Body of pancreas (tissue), 4 donors: Measurements from ENCODE around the gene ZNF239. TPM values are rescaled to one million over a fixed set of nuclear protein-coding genes. Genes with fewer than 3 reads are reported as not detected.
A peak's percentile ranks its signal among the peaks of the same experiment; 100 is the strongest.
"Not testable (repeated sequence)": the region's sequence is repeated elsewhere in the genome, so short reads cannot be mapped to it uniquely, and the experiment has no call there.

Experiments used
- ATAC-seq: fragments of 150-250 bp; one replicate; pipeline ENCODE4 v1.9.1; 2016
- DNase-seq, 4 donors: peaks; one replicate each; pipeline ENCODE4 v3.0.0-alpha.2; 2019
- H3K27ac ChIP-seq, 4 donors: fragments of 200-600 bp; sonication (generic); 1 replicate in 3 of 4; 2 replicates in 1 of 4; pipeline versions ENCODE4 v1.5.1 to v1.6.1; 2016 to 2019; ENCODE audit warnings: mild to moderate bottlenecking in 1 of 4, mixed read lengths in 1 of 4, moderate library complexity in 1 of 4
- H3K27me3 ChIP-seq, 2 donors: fragments of 200-600 bp; sonication (generic); one replicate each; pipeline ENCODE4 v1.6.0; 2016; ENCODE audit warnings: mild to moderate bottlenecking in 1 of 2
- H3K36me3 ChIP-seq, 2 donors: fragments of 200-600 bp; sonication (generic); replicated peaks in 1 of 2; 2 replicates each; pipeline ENCODE4 v1.5.1; 2016; ENCODE audit warnings: low read depth in 2 of 2; ENCODE audit not compliant: insufficient read depth in 1 of 2
- H3K4me1 ChIP-seq: fragments of 200-600 bp; sonication (generic); one replicate; pipeline ENCODE4 v1.6.0; 2016
- H3K4me3 ChIP-seq, 2 donors: fragments of 200-600 bp; sonication (generic); 1 replicate in 1 of 2; 2 replicates in 1 of 2; pipeline ENCODE4 v1.5.1; 2016 to 2019
- H3K9me3 ChIP-seq, 3 donors: fragments of 200-600 bp; sonication (generic); 1 replicate in 2 of 3; 2 replicates in 1 of 3; pipeline ENCODE4 v1.5.1; 2016
- CTCF ChIP-seq, 7 experiments: fragments of 450-650 bp in 4 of 7; fragments of 200-600 bp in 3 of 7; sonication (generic) in 3 of 7; IDR thresholded peaks; one replicate each; pipeline ENCODE4 v1.5.1; 2016 to 2019; ENCODE audit warnings: antibody characterized with exemption in 7 of 7
- POLR2A ChIP-seq, 3 donors: fragments of 450-650 bp; IDR thresholded peaks; one replicate each; pipeline ENCODE4 v1.6.1; 2016; ENCODE audit warnings: antibody characterized with exemption in 3 of 3, mild to moderate bottlenecking in 2 of 3
- WGBS, 2 donors: methylation state at CpG; one replicate each; pipeline ENCODE4 v1.1.5; 2017; 5-methylcytosine and 5-hydroxymethylcytosine counted together
- intact Hi-C: fragments of 100-400 bp; cut with DNase I; formaldehyde crosslinking; loops from one replicate; pipeline ENCODE4 v1.15.1; 2023
- total RNA-seq, 2 donors: library from RNA; depleted of rRNA; stranded (reverse); fragments of >200 nt; gene quantifications; one replicate each; pipeline ENCODE4 v1.1.0, GENCODE V29; 2016

ZNF239 gene
- total RNA-seq, 2 donors from 2014 or later, result 4.9 to 10.2 TPM

DNA sequence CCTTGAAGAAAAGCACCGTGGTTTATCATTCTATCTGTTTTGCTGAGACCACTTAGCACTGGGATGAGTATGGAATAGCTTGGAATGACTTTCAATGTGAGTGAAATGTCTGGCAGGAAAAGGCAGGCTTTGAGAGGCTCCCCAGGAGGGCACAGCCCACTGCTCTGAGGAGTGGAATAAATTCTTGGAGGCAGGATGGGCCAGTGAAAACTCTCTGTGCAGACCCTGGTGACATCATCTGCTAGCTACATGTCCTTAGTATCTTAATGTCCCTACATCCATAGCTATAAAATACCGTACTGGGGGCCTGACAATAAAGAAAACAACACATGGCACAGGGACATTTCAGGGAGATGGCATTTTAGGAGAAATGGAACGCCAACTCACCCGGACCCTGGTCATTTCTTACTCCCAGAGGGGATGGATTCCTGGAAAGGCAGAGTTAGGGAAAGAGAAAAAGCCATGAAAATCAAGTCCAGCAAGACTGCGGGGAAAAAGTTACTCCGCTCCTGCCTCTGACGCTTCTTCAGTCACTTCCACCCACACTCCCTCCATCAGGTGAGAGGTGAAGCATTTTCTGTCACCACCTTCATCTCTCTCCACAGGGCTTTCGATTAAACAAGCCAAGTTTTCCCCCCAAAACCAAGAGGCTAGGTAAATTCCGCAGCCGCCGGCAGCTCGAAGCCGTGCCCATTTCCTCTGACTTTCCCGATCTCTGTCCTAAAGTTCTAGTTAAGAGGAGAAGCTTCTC is 991 bp downstream of the ZNF239 start:
- peak; percentile 5 for ATAC-seq
- DNase-seq, result no peak
- Histone ChIP-seq H3K9me3 (no peaks in the 10 kb centered on the region), H3K27me3 (no peaks in the 10 kb centered on the region), H3K4me3 (peak overlapping the region; percentile 38 to 46), H3K36me3 (no peaks in the 10 kb centered on the region), H3K27ac (peak overlapping the region in 2 of 4 donors; percentile 60 to 63), H3K4me1 (peaks cover 16% of the 10 kb centered on the region)
- TF ChIP-seq CTCF (IDR thresholded peaks at IDR 0.05) (no peak), POLR2A (IDR thresholded peaks at IDR 0.05) (no peak)
- intact Hi-C loops, result no loop called here
- 67 to 71% methylated on average over 14 of the region's 14 CpGs for WGBS, 2 donors

DNA sequence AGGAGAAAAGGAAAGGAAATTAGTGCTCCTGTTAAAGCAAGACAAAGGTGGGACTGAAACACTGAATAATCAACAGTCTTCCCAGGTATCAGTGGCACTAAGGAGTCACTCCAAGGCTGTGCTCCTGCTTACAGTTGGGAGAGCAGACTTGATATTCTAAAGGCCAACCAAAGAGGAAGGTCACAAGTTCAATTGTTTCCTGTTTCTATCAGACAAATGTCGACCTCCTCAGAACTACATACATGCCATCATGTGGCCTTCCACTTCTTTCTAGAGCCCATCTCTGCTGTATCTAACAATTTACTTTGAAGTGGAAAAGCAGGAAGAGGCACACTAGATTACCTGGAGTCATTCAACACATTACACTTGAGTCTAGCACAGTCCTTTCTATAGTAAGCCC is 3.4 kb downstream of the ZNF239 start:
- WGBS, 2 donors, result 40 to 71% methylated on average over 1 of the region's 1 CpG
- intact Hi-C loops, result no loop called here
- H3K27ac ChIP-seq, result no peak overlapping the region
- no peaks in the 10 kb centered on the region for H3K36me3 ChIP-seq
- H3K9me3 ChIP-seq, result no peaks in the 10 kb centered on the region
- no peak overlapping the region for H3K4me3 ChIP-seq
- no peak for TF ChIP-seq CTCF (IDR thresholded peaks at IDR 0.05)
- peaks cover 16% of the 10 kb centered on the region for H3K4me1 ChIP-seq
- no peaks in the 10 kb centered on the region for H3K27me3 ChIP-seq
- ATAC-seq, result no peak
- no peak for DNase-seq

- intact Hi-C loops, result no loop called here
- ATAC-seq (no peak), DNase-seq (no peak)
- Histone ChIP-seq H3K27me3 (no peaks in the 10 kb centered on the region), H3K36me3 (no peaks in the 10 kb centered on the region), H3K4me1 (peaks cover 13% of the 10 kb centered on the region), H3K4me3 (no peak overlapping the region), H3K9me3 (no peaks in the 10 kb centered on the region), H3K27ac (no peak overlapping the region)
- TF ChIP-seq CTCF (IDR thresholded peaks at IDR 0.05) (no peak), POLR2A (IDR thresholded peaks at IDR 0.05) (no peak)
Observed at GRCh38 chr10:43569681-43570080, 4.7 kb downstream of the ZNF239 start.

DNA sequence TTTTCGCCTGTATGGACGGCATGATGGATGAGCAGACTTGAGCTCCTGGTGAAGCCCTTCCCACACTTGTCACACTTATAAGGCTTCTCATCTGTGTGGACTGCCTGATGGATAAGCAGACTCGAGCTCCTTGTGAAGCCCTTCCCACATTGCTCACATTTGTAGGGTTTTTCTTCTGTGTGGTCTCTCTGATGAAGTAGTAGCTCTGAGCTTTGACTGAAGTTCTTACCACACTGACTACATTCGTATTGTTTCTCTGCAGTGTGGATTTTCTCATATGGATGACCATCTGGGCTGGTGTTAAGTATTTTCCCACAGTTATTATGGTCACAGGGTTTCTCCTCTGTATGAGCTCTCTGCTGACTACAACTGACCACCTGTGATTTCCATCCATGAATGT is 17.2 kb downstream of the ZNF239 start:
- Histone ChIP-seq H3K36me3 (peaks cover 9 to 13% of the 10 kb centered on the region in 2 donors), H3K4me3 (no peak overlapping the region), H3K9me3 (peaks cover 0 to 35% (median 3%) of the 10 kb centered on the region in 3 donors), H3K27me3 (no peaks in the 10 kb centered on the region), H3K4me1 (no peaks in the 10 kb centered on the region), H3K27ac (no peak overlapping the region)
- ATAC-seq (no peak), DNase-seq (no peak)
- no peak for TF ChIP-seq POLR2A (IDR thresholded peaks at IDR 0.05)
- TF ChIP-seq CTCF (IDR thresholded peaks at IDR 0.05), result no peak
- intact Hi-C loops, result no loop called here
- 92 to 96% methylated on average over 4 of the region's 4 CpGs for WGBS, 2 donors

- intact Hi-C loops, H3K36me3 ChIP-seq, H3K4me1 ChIP-seq, H3K27ac ChIP-seq, DNase-seq, H3K4me3 ChIP-seq, H3K9me3 ChIP-seq, H3K27me3 ChIP-seq, ATAC-seq: not testable (repeated sequence)
- 60 to 93% methylated on average over 8 to 10 of the region's 11 CpGs for WGBS, 2 donors
Observed at GRCh38 chr10:43543746-43544145, 30.7 kb downstream of the ZNF239 start.
